T-helper 2 cell treated with Interferon-gamma antibody and Interleukin-4, amounts not matched to agents 100 ng/mL and 5 ng/mL, for 36 hours (primary cell): ENCODE measurements around the gene RNF123. TPM values are rescaled to one million over a fixed set of nuclear protein-coding genes. Genes with fewer than 3 reads are reported as not detected.

Experiments
- intact Hi-C: fragments of 100-400 bp; cut with micrococcal nuclease; formaldehyde crosslinking; loops from one replicate; pipeline ENCODE4 v1.15.1; 2023
- total RNA-seq: library from RNA; stranded (reverse); gene quantifications from 2 replicates; pipeline ENCODE4 v1.2.3, GENCODE V29; 2022

The RNF123 gene
- 44.1 and 50.0 TPM in 2 replicates for total RNA-seq

DNA sequence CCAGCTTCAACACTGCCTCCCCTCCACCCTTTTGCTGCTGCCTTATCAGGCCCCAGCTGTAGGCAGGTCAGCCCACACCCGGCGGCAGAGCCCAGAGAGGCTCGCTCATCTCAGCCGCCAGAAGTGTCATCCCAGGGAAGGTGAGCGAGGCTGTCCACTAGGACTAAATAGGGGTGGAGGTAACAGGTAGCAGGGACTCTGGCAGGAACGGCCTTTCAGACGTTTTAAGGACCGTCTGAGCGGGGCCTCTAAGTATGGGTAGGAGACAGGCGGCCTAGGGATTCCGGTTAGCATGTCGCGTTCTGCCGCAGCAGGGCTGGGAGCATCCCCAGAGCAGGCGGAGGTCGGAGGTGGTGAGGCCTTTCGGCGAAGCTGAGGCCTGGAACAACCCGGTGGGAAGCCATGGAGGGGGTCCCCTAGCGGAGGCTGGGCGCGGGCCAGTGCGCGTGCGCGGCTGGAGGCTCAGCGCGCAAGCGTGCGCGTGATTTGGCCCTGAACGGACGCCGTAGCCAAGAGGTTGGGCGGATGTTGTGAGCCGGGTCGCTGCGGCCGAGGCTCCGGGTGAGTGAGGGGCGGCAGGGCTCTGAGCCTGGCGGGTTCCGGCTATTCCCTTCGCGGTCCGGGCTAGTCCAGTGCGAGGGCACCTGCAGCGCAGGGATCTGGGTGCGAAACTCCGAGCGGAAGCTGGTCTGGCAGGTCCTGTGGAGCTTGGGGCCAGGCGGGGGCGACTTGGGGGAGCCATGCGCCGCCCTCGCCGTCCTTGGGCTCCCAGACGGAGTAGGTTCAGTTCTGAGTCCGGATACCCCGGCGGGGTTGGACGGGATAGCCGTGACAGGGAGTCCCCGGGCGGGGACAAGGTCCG lies at the start of gene RNF123, which contains the start of gene MST1:
TSS of gene RNF123 (plus strand) at position 512 of the 862 bp plus-strand sequence. CDS start 1,609 bp downstream, outside the sequence.
TSS of gene MST1 (minus strand) at position 429 of the 862 bp plus-strand sequence. CDS start 783 bp downstream, outside the sequence.
- intact Hi-C loops: loop anchor here (1.0 kb wide), 1 partner anchor 15 kb away; the partner anchor contains the start of gene APEH

- intact Hi-C loops: no loop called here
These were observed 48.1 kb upstream of the RNF123 start for GRCh38 chr3:49641292-49641691.

- intact Hi-C loops: no loop called here
These were observed 47.2 kb upstream of the RNF123 start for GRCh38 chr3:49641921-49642707.

DNA sequence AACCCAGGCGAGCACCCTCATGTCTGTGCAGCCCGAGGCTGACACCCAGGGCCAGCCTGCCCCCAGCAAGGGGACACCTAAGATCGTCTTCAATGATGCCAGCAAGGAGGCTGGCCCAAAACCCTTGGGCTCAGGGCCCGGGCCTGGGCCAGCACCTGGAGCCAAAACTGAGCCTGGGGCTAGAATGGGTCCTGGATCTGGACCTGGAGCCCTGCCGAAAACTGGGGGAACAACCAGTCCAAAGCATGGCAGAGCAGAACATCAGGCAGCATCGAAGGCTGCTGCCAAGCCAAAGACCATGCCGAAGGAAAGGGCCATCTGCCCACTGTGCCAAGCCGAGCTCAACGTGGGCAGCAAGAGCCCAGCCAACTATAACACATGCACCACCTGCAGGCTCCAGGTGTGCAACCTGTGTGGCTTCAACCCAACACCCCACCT lies 46.6 kb upstream of the RNF123 start:
- intact Hi-C loops: no loop called here

- intact Hi-C loops: no loop called here
These were observed 44.7 kb upstream of the RNF123 start for GRCh38 chr3:49644684-49645083.

- intact Hi-C loops: no loop called here
These were observed 43.1 kb upstream of the RNF123 start for GRCh38 chr3:49646236-49646635.

- intact Hi-C loops: no loop called here
These were observed 41.6 kb upstream of the RNF123 start for GRCh38 chr3:49647741-49648140.

DNA sequence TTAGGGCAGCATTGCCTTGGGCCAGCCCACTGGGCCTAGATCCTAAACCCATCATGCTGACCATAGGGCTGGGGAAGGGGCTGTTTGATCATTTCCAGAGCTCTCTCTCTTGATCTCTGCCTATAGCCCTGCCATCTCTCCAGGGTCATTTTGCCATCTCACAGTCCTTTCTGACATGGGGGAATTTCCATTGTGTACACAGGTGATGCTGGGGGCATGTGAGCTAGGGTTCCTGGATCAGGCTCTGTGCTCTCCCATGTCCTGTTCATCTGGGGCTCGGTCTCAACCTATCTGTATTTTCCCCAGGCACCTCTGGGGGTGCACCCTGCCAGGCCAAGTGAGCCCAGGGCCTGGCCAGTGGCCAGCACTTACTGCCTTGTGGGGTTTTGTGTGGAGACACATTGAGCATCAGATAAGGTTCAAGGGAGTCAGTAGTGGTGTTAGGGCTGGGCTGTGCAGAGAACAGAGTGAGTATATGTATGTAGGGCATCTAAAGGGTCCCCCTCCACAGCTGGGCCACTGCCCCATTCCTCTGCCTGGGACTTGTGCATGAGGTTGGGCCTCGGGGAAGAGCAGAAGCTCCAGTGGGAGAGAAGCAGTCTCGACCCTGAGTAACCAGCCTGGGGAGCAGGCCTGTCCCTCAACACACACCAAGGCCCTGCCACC lies 40.9 kb upstream of the RNF123 start:
- intact Hi-C loops: no loop called here

- intact Hi-C loops: no loop called here
These were observed 39.8 kb upstream of the RNF123 start for GRCh38 chr3:49649576-49649975.

DNA sequence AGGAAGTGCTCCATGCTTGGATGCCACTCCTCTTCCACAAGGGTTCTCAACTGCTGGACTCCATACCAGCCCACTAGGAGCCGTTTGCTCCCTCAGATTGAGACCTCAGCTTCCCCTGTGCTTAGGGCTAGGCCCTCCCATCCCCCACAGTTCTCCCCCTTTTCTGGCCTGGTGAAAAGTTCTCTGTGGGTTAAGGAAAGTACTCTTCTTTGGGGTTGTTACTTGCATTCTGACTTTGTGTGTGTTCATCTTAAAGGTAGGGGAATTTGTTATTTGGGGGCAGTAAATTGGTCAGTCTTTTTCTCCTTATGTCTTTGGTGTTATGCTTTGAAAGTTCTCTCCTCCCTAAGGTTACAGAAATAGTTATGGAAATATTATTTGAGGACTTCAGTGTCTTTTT lies 39.2 kb upstream of the RNF123 start:
- intact Hi-C loops: no loop called here

- intact Hi-C loops: no loop called here
These were observed 38.7 kb upstream of the RNF123 start for GRCh38 chr3:49650637-49651036.

DNA sequence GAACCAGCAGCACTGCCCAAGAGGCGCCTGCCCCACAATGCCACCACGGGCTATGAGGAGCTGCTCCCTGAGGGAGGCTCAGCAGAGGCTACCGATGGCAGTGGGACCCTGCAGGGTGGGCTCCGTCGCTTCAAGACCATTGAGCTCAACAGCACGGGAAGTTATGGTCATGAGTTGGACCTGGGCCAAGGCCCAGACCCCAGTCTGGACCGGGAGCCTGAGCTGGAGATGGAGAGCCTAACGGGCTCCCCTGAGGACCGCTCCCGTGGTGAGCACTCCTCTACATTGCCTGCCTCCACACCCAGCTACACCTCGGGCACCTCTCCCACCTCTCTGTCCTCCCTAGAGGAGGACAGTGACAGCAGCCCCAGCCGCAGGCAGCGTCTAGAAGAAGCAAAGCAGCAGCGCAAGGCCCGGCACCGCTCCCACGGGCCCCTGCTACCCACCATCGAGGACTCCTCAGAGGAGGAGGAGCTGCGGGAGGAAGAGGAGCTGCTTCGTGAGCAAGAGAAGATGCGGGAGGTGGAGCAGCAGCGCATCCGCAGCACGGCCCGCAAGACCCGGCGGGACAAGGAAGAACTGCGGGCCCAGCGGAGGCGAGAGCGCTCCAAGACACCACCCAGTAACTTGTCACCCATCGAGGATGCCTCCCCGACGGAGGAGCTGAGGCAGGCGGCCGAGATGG lies 37.0 kb upstream of the RNF123 start:
- intact Hi-C loops: no loop called here

GRCh38 chr3:49652903-49653415 lies 36.4 kb upstream of the RNF123 start:
- intact Hi-C loops: no loop called here

DNA sequence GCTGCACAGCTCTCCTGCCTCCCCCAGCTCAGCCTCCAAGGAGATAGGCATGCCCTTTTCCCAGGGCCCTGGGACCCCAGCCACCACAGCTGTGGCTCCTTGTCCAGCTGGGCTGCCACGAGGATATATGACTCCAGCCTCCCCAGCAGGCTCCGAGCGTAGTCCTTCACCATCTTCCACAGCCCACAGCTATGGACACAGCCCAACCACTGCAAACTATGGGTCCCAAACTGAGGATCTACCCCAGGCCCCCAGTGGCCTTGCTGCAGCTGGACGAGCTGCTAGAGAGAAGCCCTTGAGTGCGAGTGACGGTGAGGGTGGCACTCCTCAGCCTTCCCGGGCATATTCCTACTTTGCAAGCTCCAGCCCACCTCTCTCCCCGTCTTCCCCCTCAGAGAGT lies 35.7 kb upstream of the RNF123 start:
- intact Hi-C loops: no loop called here

DNA sequence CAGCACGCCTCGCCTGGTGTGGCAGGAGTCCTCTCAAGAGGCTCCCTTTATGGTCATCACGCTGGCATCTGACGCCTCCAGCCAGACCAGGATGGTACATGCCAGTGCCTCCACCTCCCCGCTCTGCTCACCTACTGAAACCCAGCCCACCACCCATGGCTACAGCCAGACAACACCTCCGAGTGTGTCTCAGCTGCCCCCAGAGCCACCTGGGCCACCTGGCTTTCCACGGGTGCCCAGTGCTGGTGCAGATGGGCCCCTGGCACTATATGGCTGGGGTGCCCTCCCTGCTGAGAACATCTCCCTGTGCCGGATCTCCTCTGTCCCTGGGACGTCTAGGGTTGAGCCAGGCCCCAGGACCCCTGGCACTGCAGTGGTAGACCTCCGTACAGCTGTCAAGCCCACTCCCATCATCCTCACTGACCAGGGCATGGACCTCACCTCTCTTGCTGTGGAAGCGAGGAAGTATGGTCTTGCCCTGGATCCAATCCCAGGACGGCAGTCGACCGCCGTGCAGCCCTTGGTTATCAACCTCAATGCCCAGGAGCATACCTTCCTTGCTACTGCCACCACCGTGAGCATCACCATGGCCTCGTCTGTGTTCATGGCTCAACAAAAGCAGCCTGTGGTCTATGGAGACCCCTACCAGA lies 35.1 kb upstream of the RNF123 start:
- intact Hi-C loops: no loop called here

- intact Hi-C loops: no loop called here
These were observed 34.3 kb upstream of the RNF123 start for GRCh38 chr3:49654955-49655556.

DNA sequence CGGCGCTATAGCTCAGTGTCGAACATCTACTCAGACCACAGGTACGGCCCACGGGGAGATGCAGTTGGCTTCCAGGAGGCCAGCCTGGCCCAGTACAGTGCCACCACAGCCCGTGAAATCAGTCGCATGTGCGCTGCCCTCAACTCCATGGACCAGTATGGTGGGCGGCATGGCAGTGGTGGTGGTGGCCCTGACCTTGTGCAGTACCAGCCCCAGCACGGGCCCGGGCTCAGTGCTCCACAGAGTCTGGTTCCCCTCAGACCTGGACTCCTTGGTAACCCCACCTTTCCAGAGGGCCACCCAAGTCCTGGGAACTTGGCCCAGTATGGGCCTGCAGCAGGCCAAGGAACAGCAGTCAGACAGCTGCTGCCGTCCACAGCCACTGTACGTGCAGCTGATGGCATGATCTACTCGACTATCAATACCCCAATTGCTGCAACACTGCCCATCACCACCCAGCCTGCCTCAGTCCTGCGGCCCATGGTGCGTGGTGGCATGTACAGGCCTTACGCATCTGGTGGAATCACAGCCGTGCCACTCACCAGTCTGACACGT lies 33.5 kb upstream of the RNF123 start:
- intact Hi-C loops: no loop called here

- intact Hi-C loops: no loop called here
These were observed 32.7 kb upstream of the RNF123 start for GRCh38 chr3:49656541-49657112.
